Tibial nerve (tissue), 4 donors: ENCODE measurements around the gene CHST15.

Source experiments
- CTCF ChIP-seq, 5 experiments: fragments of 200-600 bp in 3 of 5; fragments of 450-650 bp in 2 of 5; sonication (generic) in 3 of 5; IDR thresholded peaks; one replicate each; pipeline ENCODE4 v1.5.1; 2016 to 2019; ENCODE audit warnings: antibody characterized with exemption in 5 of 5, mild to moderate bottlenecking in 3 of 5, moderate library complexity in 2 of 5
- EP300 ChIP-seq, 2 donors: sonication (generic); formaldehyde crosslinking; IDR thresholded peaks; one replicate each; pipeline ENCODE4 v1.6.1; 2017; ENCODE audit warnings: antibody characterized with exemption in 2 of 2, mild to moderate bottlenecking in 1 of 2
- POLR2A ChIP-seq, 2 donors: fragments of 450-650 bp; IDR thresholded peaks; one replicate each; pipeline ENCODE4 v1.6.1; 2017; ENCODE audit warnings: antibody characterized with exemption in 2 of 2, mild to moderate bottlenecking in 2 of 2, moderate library complexity in 2 of 2

GRCh38 chr10:124100124-124100523 lies 6.7 kb upstream of the CHST15 start:
- TF ChIP-seq CTCF (IDR thresholded peaks at IDR 0.05), result no peak
- TF ChIP-seq EP300 (IDR thresholded peaks at IDR 0.05), result no peak
- TF ChIP-seq POLR2A (IDR thresholded peaks at IDR 0.05), result no peak
